SW480 (cell line): ENCODE data around the gene MCEE.

Source experiments
- DNase-seq: peaks from one replicate; pipeline ENCODE4 v3.0.0-alpha.2; 2016; ENCODE audit warnings: low spot score

The MCEE gene

GRCh38 chr2:71082402-71083252, 47.4 kb downstream of the MCEE start:
- DNase-seq: no peak

- DNase-seq: no peak
Observed at GRCh38 chr2:71078624-71079023, 51.4 kb downstream of the MCEE start.

- no peak for DNase-seq
Observed at GRCh38 chr2:71074893-71075395, 55.1 kb downstream of the MCEE start.

GRCh38 chr2:71073475-71073874, 56.6 kb downstream of the MCEE start:
- no peak for DNase-seq

- no peak for DNase-seq
Observed at GRCh38 chr2:71072492-71072891, 57.5 kb downstream of the MCEE start.

GRCh38 chr2:71071681-71072398, 58.2 kb downstream of the MCEE start:
- DNase-seq: no peak

GRCh38 chr2:71070294-71071093, 59.5 kb downstream of the MCEE start:
- DNase-seq: peak; percentile 36

GRCh38 chr2:71069376-71069775, 60.7 kb downstream of the MCEE start:
- DNase-seq: no peak

- peak; percentile 96 for DNase-seq
Observed at GRCh38 chr2:71068218-71069035, 61.6 kb downstream of the MCEE start, which contains the start of gene NAGK. NAGK (plus strand) TSS chr2:71068648; CDS start chr2:71068684, 36 bp downstream.

- DNase-seq: no peak
Observed at GRCh38 chr2:71067567-71068217, 62.3 kb downstream of the MCEE start.

GRCh38 chr2:71066856-71067255, 63.2 kb downstream of the MCEE start:
- DNase-seq: no peak

- no peak for DNase-seq
Observed at GRCh38 chr2:71064754-71065621, 65.0 kb downstream of the MCEE start.

GRCh38 chr2:71064110-71064611, 65.9 kb downstream of the MCEE start:
- no peak for DNase-seq

GRCh38 chr2:71063216-71063615, 66.8 kb downstream of the MCEE start:
- DNase-seq: no peak

- no peak for DNase-seq
Observed at GRCh38 chr2:71060871-71061270, 69.2 kb downstream of the MCEE start.

GRCh38 chr2:71060211-71060610, 69.8 kb downstream of the MCEE start:
- DNase-seq: no peak
